Measurements from ENCODE around the gene MFNG.
A peak's percentile ranks its signal among the peaks of the same experiment; 100 is the strongest.
"Not testable (repeated sequence)": the region's sequence is repeated elsewhere in the genome, so short reads cannot be mapped to it uniquely, and the experiment has no call there.

MFNG gene

DNA sequence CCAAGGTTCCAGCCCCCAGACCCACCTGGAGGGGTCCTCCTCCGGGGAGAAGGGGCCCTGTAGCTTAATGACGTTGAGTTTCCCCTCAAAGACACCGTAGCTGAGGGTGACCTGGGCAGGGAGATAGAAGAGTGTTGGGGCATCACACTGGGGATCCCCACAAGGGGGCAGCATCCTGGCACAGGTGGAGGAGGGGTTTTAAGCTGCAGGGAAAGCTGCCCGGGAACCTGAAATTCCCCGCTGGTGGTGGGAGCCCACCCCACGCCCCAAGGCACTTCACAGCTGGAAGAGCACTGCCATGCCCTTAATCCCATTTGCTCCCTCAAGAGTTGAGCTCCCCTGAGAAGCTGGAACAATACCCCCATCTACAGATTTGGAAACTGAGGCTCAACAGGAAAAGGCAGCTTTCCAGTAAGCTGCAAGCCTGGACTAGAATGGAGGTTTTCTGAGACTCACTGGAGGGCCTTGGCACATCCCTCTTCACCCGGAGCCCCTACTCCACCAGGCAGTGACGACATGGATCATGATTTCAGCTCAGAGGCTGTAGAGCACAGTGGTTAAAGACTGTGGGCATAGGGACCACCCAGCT is 13.7 kb downstream of the MFNG start:
- DNase-seq (ENCODE audit: low read depth): no peak

DNA sequence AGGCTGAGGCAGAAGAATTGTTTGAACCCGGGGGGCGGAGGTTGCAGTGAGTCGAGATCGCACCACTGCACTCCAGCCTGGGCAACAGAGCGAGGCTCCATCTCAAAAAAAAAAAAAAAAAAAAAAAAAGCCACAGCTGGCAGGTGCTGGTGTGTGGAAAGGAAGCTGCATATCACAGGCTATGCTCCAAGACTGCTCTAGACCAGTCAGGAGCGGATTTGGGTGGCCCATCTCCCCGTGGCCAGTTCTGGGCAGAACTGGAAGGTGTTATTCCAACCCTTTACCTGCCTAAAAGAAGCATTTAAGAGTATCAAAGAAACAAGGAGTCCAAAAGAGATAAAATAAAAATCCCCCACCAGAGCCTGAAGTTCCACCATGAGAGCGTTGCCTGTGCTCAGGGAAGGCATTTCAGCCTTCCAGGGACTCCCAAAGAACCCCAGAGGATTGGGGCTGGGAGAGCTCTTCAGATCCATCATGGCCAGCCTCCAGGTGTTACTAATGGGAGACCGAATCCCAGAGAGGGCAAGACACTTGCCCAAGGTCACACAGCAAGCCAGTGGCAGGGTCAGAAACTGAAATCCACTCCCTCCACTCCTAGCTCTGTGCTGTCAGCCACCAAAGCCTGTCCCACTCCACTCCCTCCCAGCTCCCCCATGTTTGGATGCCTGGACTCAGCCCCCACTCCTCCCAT is 14.3 kb downstream of the MFNG start:
- no peak for DNase-seq (ENCODE audit: low read depth)

GRCh38 chr22:37470087-37470445 is 16.1 kb downstream of the MFNG start:
- DNase-seq (ENCODE audit: low read depth): no peak

DNA sequence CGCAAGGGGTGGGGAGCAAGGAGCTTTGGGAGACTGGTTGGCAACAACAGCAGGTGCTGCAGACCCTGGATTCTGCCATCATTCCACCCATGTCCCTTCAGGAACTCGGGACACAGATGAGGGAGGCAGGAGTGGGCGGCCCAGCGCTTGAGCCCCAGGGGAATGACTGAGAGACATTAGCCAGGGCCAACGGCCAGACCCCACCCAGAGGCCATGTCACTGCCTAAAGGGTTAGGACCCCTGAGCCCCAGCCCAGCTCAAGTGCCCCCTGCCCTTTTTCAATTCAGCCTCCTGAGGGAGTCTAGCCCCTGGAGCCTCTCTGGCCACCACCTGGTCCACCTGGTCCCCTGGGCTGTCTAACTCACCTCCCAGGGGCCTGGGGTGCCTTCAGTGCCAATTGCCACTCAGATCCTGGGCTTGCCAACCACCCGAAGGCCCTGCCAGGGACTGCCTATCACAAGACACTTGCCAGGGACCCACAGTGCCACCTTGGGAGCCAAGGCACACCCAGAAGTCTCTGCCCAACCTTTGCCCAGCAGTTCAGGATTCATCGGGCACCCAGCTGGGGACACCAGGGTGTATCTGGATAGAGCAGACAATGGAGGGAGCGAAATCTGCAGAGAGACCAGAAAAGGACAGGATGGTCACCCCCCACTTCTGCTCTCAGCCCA is 16.6 kb downstream of the MFNG start:
- no peak for DNase-seq (ENCODE audit: low read depth)

DNA sequence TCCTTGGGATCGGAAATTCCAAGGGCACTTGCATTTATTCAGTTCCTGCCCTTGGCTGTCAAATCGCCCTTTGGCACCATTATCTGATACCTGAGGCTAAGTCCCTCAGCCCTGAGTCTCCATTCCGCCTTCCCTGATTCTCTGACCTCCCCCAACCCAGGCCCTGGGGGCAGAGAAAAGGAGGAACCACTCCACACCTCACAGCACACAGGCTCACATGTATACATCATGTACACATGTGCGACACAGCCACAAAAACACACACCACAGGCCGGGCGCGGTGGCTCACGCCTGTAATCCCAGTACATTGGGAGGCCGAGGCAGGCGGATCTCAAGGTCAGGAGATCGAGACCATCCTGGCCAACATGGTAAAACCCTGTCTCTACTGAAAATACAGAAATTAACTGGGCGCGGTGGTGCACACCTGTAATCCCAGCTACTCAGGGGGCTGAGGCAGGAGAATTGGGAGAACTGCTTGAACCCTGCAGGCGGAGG is 17.9 kb downstream of the MFNG start:
- DNase-seq (ENCODE audit: low read depth): not testable (repeated sequence)

DNA sequence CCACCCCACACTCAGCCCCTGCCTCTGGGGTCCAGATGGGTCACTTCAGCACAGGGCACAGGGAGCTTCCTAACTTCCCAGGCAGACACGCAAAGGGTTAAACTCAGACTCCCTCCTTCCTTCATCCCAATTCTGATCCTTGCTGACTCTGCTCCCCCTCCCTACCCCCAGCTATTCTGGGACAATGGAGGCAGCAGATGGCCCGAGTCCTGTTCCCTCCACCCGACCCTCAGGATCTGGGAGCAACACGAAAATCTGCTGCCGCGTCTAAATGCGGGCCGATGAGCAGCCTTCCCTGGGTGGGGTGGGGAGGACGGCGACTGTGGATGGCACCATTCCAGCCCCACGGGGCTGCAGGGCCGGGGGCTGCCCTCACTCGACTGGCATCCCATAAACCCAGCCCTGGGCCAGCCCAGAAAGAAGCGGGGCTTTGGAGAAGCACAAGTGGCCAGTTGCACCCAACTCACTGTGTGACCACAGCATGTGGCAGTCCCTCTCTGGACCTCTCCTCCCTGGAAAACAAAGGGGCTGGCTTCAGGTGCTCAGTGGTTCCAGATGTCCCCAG is 18.7 kb downstream of the MFNG start:
- no peak for DNase-seq (ENCODE audit: low read depth)

DNA sequence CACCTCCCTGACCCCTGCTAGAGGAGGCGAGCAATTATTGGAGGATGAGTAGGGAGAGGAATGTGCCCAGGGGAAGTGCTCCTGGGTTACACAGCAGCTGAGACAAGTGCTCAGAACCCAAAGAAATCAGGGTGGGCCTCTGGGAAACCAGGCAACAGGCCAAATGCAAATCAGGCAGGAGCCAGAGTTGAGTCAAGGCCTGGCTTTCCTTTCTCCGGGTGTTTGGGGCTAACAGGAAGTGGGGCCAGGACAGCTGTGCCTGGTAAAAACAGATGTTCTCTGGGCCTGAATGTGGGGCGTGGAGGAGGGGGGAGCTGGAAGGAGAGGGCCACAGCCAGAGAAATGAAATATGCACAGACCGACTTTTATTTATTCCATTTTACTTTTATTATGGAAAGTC is 22.0 kb downstream of the MFNG start:
- no peak for DNase-seq (ENCODE audit: low read depth)

DNA sequence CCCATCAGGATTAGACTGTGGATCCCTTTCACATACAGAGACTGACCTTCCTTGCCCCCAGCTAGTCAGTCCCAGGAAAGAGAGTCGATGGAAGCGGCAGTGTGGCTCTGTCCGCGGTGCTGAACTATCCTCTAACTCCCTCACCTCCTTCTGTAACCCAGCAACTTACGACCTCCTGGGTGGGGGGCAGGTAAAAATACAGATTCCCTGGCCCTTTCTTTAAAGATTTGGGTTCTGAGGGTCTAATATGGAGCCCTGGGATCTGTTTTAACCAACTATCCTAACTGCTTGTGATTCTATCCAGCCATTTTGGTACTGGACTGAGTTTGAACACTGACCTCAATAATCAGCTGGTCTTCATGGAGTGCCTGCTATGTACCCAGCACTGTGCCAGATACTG is 23.2 kb downstream of the MFNG start:
- no peak for DNase-seq (ENCODE audit: low read depth)

DNA sequence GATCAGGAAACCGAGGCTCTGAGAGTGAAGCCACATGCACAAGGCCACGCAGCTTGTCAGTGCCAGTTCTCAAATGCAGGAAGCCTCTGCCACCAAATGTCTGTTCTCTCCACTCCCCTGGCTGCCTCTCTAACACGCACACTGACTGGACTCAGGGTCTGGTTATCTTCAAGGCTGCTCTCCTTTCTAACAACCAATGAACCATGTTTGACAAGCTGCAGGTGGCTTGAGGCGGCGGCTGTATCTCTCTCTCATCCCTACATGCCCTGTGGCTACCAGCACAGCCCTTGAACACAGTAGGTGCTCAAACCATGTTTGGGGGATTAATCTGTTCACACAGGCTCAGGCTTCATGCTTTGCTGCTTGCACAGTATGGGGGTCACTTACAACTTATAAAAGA is 23.7 kb downstream of the MFNG start:
- no peak for DNase-seq (ENCODE audit: low read depth)

GRCh38 chr22:37461961-37462360 is 24.2 kb downstream of the MFNG start:
- DNase-seq (ENCODE audit: low read depth): no peak

DNA sequence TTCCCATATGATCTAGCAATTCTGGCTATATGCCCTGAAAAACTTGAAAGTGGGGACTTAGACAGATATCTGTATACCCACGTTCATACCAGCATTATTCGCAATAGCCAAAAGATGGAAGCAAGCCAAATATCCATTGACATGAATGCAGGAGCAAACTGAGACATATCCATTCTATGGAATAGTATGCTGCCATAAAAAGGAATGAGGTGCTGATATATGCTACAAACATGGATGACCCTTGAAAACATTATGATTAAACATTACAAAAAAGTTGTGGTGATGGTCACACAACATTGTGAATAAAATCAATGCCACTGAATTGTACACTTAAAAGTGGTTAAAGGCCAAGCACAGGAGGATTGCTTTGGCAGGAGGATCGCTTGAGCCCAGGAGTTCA is 25.5 kb downstream of the MFNG start:
- no peak for DNase-seq (ENCODE audit: low read depth)

GRCh38 chr22:37459206-37459605 is 27.0 kb downstream of the MFNG start:
- no peak for DNase-seq (ENCODE audit: low read depth)

DNA sequence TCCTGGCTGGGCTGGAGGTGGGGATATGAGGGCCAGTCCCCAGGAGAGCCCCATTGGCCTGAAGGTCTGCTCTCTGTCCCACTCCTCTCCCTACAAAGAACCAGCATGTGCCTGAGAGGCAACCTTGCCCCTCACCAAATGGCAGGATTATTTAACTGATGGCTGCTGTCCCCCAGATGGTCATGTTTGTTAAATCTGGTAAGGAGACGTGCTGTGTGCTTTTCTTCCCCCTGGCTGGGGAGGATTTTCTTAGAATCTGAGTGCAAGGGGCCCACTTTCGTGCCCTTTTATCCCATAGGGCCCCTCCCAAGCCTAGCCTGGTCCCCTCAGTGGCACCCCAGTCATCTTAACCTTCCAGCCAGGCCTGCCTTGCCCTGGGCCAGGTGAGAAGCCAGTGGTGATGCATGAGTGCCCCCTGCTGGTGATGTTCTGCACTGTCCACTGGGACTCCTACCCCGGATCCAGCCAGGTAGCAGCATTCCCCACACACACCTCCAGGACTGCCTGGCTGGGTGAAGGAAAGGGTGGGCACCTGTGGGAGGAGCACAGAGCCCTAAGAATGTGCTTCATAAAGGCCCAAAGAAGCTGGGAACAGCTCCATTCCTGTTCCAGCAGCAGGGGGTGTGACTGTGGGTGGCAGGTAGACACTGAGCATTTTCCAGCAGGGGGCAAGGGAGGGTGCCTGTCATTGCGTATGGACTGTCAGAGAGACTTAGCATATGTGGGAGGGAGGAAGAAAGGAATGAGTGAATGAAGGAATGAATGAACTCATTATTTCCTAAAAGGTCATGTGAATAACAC is 28.9 kb downstream of the MFNG start:
- peak; percentile 47 for DNase-seq (ENCODE audit: low read depth)

GRCh38 chr22:37456346-37456745 is 29.8 kb downstream of the MFNG start:
- no peak for DNase-seq (ENCODE audit: low read depth)

- no peak for DNase-seq (ENCODE audit: low read depth)
Observed at GRCh38 chr22:37455896-37456295, 30.3 kb downstream of the MFNG start.

DNA sequence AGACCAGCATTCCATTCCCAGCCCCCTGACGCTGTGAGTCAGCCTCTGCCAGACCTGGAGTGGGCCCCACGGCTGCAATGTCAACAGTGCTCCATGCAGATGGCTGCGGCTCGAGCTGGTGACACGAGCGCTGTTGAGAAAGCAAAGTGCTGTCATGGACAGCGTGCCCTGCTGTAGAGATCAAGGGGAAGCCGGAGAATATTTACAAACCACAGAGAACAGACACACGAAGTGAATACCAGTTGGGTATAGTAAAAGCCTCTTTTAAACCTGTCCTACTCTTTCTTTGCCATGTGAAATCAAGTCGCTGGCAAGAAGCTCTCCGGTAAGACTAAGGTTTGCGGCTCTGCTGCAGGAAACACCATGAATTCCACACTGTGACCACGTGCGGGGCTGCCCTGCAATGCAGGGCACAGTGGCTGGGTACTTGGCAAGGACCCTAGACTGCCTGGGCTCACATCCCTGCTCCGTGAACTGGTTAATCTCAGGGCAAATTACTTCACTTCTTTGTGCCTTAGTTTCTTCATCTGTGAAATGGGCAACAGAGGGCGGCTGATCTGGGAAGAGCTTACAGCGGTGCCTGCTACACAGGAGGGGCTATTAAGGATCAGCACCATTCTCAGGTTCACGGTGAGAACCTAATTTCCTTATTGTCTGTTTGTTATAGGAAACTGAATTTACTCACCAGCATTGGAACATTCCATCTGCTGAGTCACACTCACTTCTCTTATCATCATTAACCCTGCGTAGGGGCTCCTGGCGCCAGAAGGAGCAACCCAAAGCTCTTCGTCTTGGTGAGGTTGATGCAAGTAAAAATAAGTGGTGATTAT is 31.1 kb downstream of the MFNG start:
- DNase-seq (ENCODE audit: low read depth): peak; percentile 76

- no peak for DNase-seq (ENCODE audit: low read depth)
Observed at GRCh38 chr22:37453696-37454095, 32.5 kb downstream of the MFNG start.

GRCh38 chr22:37451218-37451617 is 35.0 kb downstream of the MFNG start:
- no peak for DNase-seq (ENCODE audit: low read depth)

DNA sequence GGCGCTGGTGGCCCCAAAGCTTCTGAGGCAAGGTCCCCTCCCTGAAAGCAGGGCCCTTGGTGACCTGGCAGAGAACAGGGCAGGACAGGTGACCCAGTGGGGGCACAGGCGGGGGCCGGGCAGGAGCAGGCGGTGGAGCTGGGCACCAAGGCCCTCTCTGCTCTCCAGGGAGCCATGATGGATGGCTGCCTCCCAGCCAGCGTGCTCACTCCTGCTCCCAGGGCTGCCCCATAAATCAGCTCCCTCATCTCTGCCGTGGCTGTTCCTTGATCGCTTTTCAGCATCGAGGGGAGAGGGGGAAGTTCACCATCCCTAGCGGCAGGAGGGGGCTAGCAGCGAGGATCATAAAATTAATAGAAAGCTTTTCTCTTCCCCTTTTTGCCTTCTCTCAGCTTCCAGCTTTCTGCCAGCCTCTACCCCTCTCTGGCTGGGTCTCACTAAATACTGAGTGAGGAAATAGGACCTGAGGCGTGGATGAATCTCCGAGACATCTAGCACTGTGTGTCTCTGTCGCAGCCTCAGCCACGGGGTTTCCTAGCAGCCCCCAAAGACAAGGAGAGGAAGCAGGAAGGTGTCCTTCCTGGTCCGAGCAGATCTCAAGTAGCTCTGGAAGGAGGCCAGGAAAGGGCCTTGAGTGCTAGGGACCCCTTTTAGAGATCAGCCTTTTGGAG is 36.7 kb downstream of the MFNG start:
- DNase-seq (ENCODE audit: low read depth): no peak

GRCh38 chr22:37448516-37449127 is 37.6 kb downstream of the MFNG start:
- no peak for DNase-seq (ENCODE audit: low read depth)

Measured in HS-27A (cell line).